Renal cortex interstitium (tissue), 11 donors: Measurements from ENCODE around the gene MYPN. TPM values are rescaled to one million over a fixed set of nuclear protein-coding genes. Genes with fewer than 3 reads are reported as not detected.

Source experiments
- DNase-seq, 11 donors: peaks; one replicate each; pipeline ENCODE4 v3.0.0-alpha.2; 2013; ENCODE audit warnings: low read depth in 9 of 11, low spot score in 4 of 11; ENCODE audit errors: extremely low read depth in 1 of 11
- polyA plus RNA-seq, 3 donors: library from polyadenylated mRNA; unstranded; fragments of 120-200 nt; gene quantifications; one replicate each; pipeline ENCODE4 v1.2.1, GENCODE V29; 2013; ENCODE audit not compliant: insufficient read length in 3 of 3

The MYPN gene
- polyA plus RNA-seq, 3 donors = 0.05 to 0.11 (median 0.09) TPM

GRCh38 chr10:68121020-68121743 lies 11.9 kb downstream of the MYPN start:
- no peak for DNase-seq

- no peak for DNase-seq
Measured at GRCh38 chr10:68121852-68122251, 12.6 kb downstream of the MYPN start.

GRCh38 chr10:68124718-68125117 lies 15.4 kb downstream of the MYPN start:
- DNase-seq = no peak

GRCh38 chr10:68125772-68126171 lies 16.5 kb downstream of the MYPN start:
- no peak for DNase-seq

- no peak for DNase-seq
Measured at GRCh38 chr10:68128015-68128414, 18.7 kb downstream of the MYPN start.

GRCh38 chr10:68132391-68132790 lies 23.1 kb downstream of the MYPN start:
- no peak for DNase-seq

GRCh38 chr10:68133523-68133922 lies 24.2 kb downstream of the MYPN start:
- no peak for DNase-seq

GRCh38 chr10:68135362-68135761 lies 26.1 kb downstream of the MYPN start:
- no peak for DNase-seq

- no peak for DNase-seq
Measured at GRCh38 chr10:68135922-68136792, 26.9 kb downstream of the MYPN start.

GRCh38 chr10:68137171-68137570 lies 27.9 kb downstream of the MYPN start:
- DNase-seq = peak in 1 of 11 donors; percentile 8

- DNase-seq = no peak
Measured at GRCh38 chr10:68138526-68138925, 29.2 kb downstream of the MYPN start.

- DNase-seq = peak in 1 of 11 donors; percentile 28
Measured at GRCh38 chr10:68139448-68140272, 30.4 kb downstream of the MYPN start.

- DNase-seq = no peak
Measured at GRCh38 chr10:68142761-68143160, 33.5 kb downstream of the MYPN start.

GRCh38 chr10:68144709-68145108 lies 35.4 kb downstream of the MYPN start:
- DNase-seq = no peak

- no peak for DNase-seq
Measured at GRCh38 chr10:68145705-68146104, 36.4 kb downstream of the MYPN start.

- no peak for DNase-seq
Measured at GRCh38 chr10:68146133-68146532, 36.8 kb downstream of the MYPN start.

- DNase-seq = no peak
Measured at GRCh38 chr10:68151453-68151852, 42.2 kb downstream of the MYPN start.

- peak in 6 of 11 donors; percentile 23 to 59 (median 49) for DNase-seq
Measured at GRCh38 chr10:68153473-68154210, 44.4 kb downstream of the MYPN start.

- DNase-seq = peak in 7 of 11 donors; percentile 25 to 63 (median 41)
Measured at GRCh38 chr10:68154211-68154497, 44.9 kb downstream of the MYPN start.
